Measurements from ENCODE around the gene SUSD6.

Gene SUSD6

DNA sequence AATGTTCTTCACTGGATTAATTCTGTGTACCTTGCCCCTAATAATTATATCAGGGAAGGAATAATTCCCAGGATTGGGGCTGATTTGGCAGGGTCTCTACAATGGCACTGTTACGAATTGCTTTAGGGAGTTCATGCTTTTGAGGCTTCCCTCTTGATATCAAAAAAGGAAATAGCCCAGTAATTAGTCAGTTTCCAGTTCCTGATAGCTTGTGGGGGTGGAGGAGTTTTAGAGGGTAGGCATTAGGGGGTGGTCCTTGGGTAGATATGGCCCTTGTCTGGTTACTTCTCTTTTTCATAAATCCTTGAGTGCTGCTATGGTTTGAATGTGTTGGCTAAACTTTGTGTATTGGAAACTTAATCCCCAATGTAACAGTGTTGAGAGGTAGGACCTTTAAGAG is 149.4 kb downstream of the SUSD6 start:
- H3K9ac ChIP-seq (ENCODE audit: low read length): no peak overlapping the region
- H3K4me3 ChIP-seq (ENCODE audit: low read depth in 1 of 2, low read length in 2 of 2): no peak overlapping the region
- H3K36me3 ChIP-seq (ENCODE audit: insufficient read depth, low read length): no peaks in the 10 kb centered on the region
- no peaks in the 10 kb centered on the region for H3K4me1 ChIP-seq (ENCODE audit: insufficient read depth, low read length)
- no peak overlapping the region for H3K27ac ChIP-seq (ENCODE audit: low read depth, low read length)
- H3K27me3 ChIP-seq (ENCODE audit: control insufficient read depth in 1 of 2, insufficient read depth in 2 of 2, low read length in 2 of 2): no peaks in the 10 kb centered on the region
- no peaks in the 10 kb centered on the region for H3K9me3 ChIP-seq (ENCODE audit: low read length)

DNA sequence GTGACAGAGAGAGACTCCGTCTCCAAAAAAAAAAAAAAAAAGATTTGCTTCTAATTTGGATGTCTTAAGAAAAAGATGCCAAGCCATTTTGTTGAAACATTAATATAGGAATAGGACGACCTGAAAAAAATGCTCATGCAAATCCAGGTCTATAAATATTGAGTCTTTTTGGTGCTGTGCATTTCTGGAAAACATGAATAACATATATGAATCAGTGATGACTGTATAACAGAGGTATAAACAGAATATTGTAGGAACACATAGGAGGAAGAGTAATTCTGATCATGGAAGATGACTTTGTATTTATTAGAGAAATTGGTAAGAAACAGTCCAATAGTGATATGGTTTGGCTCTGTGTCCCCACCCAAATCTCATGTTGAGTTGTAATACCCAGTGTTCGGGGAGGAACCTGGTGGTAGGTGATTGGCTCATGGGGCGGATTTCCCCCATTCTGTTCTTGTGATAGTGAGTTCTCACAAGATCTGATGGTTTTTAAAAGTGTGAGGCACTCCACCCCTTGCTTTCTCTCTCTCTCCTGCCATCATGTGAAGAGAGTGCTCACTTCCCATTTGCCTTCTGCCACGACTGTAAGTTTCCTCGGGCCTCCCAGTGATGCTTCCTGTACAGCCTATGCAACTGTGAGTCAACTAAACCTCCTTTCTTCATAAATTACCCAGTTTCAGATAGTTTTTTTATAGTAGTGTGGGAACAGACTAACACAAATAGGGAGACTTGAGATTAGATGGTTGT is 152.5 kb downstream of the SUSD6 start:
- no peak overlapping the region for H3K9ac ChIP-seq (ENCODE audit: low read length)
- H3K27ac ChIP-seq (ENCODE audit: low read depth, low read length): no peak overlapping the region
- no peaks in the 10 kb centered on the region for H3K27me3 ChIP-seq (ENCODE audit: control insufficient read depth in 1 of 2, insufficient read depth in 2 of 2, low read length in 2 of 2)
- peaks cover 11% of the 10 kb centered on the region for H3K36me3 ChIP-seq (ENCODE audit: insufficient read depth, low read length)
- no peaks in the 10 kb centered on the region for H3K9me3 ChIP-seq (ENCODE audit: low read length)
- H3K4me3 ChIP-seq (ENCODE audit: low read depth in 1 of 2, low read length in 2 of 2): no peak overlapping the region
- peaks cover 12% of the 10 kb centered on the region for H3K4me1 ChIP-seq (ENCODE audit: insufficient read depth, low read length)
